A673 (cell line): ENCODE results near the gene NFKBIA. TPM values are rescaled to one million over a fixed set of nuclear protein-coding genes. Genes with fewer than 3 reads are reported as not detected.
"Not testable (repeated sequence)": the region's sequence is repeated elsewhere in the genome, so short reads cannot be mapped to it uniquely, and the experiment has no call there.

Experiments used
- BruUV-seq: library from RNA; stranded (reverse); fragments of 400-500 nt; replicated peaks from 2 replicates; lab custom pipeline; 2021; lab: Mats Ljungman, UMichigan
- CTCF ChIA-PET: fragments of 300-600 bp; sonication (Branson Sonifier 250); formaldehyde crosslinking; loops from one replicate; lab custom pipeline; 2022; ENCODE audit warnings: antibody characterized with exemption; lab: Charles Lee
- POLR2A ChIA-PET: fragments of 300-600 bp; sonication (Branson Sonifier 250); formaldehyde crosslinking; loops from one replicate; lab custom pipeline; 2022; ENCODE audit warnings: antibody characterized with exemption; ENCODE audit not compliant: low non-redundant PET; lab: Charles Lee
- DNase-seq: peaks from one replicate; pipeline ENCODE4 v3.0.0-alpha.2; 2015; ENCODE audit warnings: low spot score
- H3K27ac ChIP-seq: fragments of 200-600 bp; sonication (generic); 2 replicates; pipeline ENCODE4 v1.5.1; 2016; ENCODE audit warnings: mixed run types, low read depth, mild to moderate bottlenecking, mixed read lengths, antibody characterized with exemption, low read length; ENCODE audit not compliant: poor library complexity, severe bottlenecking
- H3K27me3 ChIP-seq: fragments of 200-600 bp; sonication (generic); replicated peaks from 2 replicates; pipeline ENCODE4 v1.6.1; 2017; ENCODE audit warnings: mixed run types, low read depth, mild to moderate bottlenecking, mixed read lengths, antibody characterized with exemption, low read length; ENCODE audit not compliant: insufficient read depth, poor library complexity
- H3K36me3 ChIP-seq: fragments of 200-600 bp; sonication (generic); 2 replicates; pipeline ENCODE4 v1.6.1; 2016; ENCODE audit warnings: mixed run types, mild to moderate bottlenecking, mixed read lengths, antibody characterized with exemption, low read length; ENCODE audit not compliant: insufficient read depth, poor library complexity, severe bottlenecking
- H3K4me1 ChIP-seq: fragments of 200-600 bp; sonication (generic); 2 replicates; pipeline ENCODE4 v1.6.1; 2017; ENCODE audit warnings: mixed run types, mild to moderate bottlenecking, mixed read lengths, antibody characterized with exemption, low read length; ENCODE audit not compliant: insufficient read depth, poor library complexity, severe bottlenecking
- H3K4me3 ChIP-seq: fragments of 200-600 bp; sonication (generic); 2 replicates; pipeline ENCODE4 v1.5.1; 2016; ENCODE audit warnings: low read depth, mixed run types, mild to moderate bottlenecking, mixed read lengths, low read length; ENCODE audit not compliant: poor library complexity, severe bottlenecking
- H3K9me3 ChIP-seq: fragments of 200-600 bp; sonication (generic); 2 replicates; pipeline ENCODE4 v1.6.1; 2016; ENCODE audit warnings: mixed run types, low read depth, mild to moderate bottlenecking, mixed read lengths, antibody characterized with exemption, low read length; ENCODE audit not compliant: poor library complexity, severe bottlenecking
- CTCF ChIP-seq: fragments of 300-800, 200-600 bp; sonication (generic); conservative IDR thresholded peaks from 2 replicates; pipeline ENCODE4 v1.5.1; 2017; ENCODE audit warnings: low read depth, mild to moderate bottlenecking, antibody characterized with exemption, low read length, moderate library complexity, mixed read lengths
- EZH2 ChIP-seq: fragments of 200-600 bp; sonication (generic); IDR thresholded peaks from 2 replicates; pipeline ENCODE4 v1.6.1; 2017; ENCODE audit warnings: borderline replicate concordance, low read depth, mild to moderate bottlenecking, mixed read lengths, antibody characterized with exemption, low read length; ENCODE audit not compliant: poor library complexity, severe bottlenecking
- intact Hi-C: fragments of 100-400 bp; cut with micrococcal nuclease; formaldehyde crosslinking; loops from one replicate; pipeline ENCODE4 v1.10.0; 2022; ENCODE audit not compliant: unreplicated experiment
- total RNA-seq: library from RNA; stranded (reverse); gene quantifications from 2 replicates; pipeline ENCODE4 v1.2.3, GENCODE V29; 2021

NFKBIA gene
- total RNA-seq, 1 experiment from 2014 or later, result 73.9 TPM

- Histone ChIP-seq H3K36me3 (no peaks in the 10 kb centered on the region), H3K4me3 (no peak overlapping the region), H3K27me3 (no peaks in the 10 kb centered on the region), H3K4me1 (peaks cover 28% of the 10 kb centered on the region), H3K9me3 (no peaks in the 10 kb centered on the region), H3K27ac (peak overlapping the region; percentile 70)
- BruUV-seq, result no TSS peak
- no peak for DNase-seq
- intact Hi-C loops, result no loop called here
- ChIA-PET POLR2A (no interaction called here), CTCF (no interaction called here)
- no peak for TF ChIP-seq CTCF
- TF ChIP-seq EZH2, result no peak
These were observed 20.0 kb downstream of the NFKBIA start for GRCh38 chr14:35384455-35385041.

DNA sequence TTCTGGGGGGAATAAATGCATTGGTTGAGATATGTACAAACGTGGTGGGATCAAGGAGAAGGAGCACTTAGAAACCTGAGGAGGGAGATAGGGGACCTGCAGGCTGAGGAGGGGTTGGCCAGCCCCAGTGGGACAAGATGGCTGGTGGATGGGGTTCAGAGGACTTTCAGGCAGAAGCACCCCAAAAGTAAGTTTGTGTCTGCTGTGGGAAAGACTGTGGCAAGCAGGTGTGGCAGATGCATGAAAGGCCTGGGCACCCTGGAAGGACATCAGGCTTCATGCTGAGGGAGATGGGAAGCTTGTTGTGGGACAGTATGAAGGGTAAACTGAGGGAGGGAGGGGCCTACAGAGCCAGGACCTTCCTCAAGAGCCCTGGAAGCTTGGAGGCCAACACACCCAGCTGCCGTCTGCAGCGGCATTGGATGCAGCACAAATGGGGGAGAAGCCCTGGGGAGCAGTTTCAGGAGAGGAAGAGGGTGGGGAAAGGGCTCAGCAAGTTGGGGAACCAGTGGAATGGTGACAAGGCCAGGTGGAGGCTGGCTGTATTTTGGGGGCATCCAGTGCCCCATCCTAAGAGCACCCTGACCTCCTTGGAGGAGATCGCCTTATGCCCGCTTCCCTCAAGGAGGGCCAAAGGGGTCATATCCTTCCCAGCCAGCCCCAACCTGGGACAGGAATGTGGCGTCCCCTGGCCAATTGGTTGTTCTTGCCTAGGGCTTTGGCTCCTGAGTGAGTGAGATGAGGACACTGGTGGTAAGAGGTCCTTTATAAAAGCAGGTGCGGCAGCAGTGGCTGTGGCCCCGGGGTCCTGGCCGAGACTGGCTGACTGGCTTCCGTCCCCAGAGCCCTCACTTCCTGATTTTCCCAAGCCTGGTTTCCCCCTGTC is 20.7 kb downstream of the NFKBIA start:
- BruUV-seq, result no TSS peak

DNA sequence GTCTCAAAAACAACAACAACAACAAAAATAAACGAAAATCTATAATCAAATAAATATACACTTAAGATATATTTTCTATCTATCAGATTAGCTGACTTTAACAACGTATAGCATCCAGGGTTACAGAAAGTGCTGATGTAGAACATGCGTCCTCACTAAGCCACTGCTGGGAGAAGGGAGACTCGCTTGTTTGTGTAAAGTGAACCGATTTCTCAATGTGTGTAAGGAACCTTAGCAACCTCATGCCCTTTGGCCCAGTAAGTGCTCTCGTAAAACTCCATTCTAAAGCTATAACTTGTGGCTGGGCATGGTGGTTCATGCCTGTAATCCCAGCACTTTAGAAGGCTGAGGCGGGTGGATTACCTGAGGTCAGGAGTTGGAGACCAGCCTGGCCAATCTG is 23.8 kb downstream of the NFKBIA start:
- no peak overlapping the region for H3K4me3 ChIP-seq
- H3K9me3 ChIP-seq, result no peaks in the 10 kb centered on the region
- intact Hi-C loops, result no loop called here
- ChIA-PET POLR2A (no interaction called here), CTCF (no interaction called here)
- BruUV-seq, result no TSS peak
- no peaks in the 10 kb centered on the region for H3K36me3 ChIP-seq
- TF ChIP-seq EZH2 (no peak), CTCF (no peak)
- no peak overlapping the region for H3K27ac ChIP-seq
- peaks cover 12% of the 10 kb centered on the region for H3K4me1 ChIP-seq
- no peak for DNase-seq
- no peaks in the 10 kb centered on the region for H3K27me3 ChIP-seq

More for the DNA sequence above, 20.7 kb downstream of the NFKBIA start:
- Histone ChIP-seq H3K36me3 (no peaks in the 10 kb centered on the region), H3K27ac (peak overlapping the region; percentile 70), H3K4me3 (no peak overlapping the region), H3K9me3 (no peaks in the 10 kb centered on the region), H3K27me3 (no peaks in the 10 kb centered on the region), H3K4me1 (peaks cover 28% of the 10 kb centered on the region)
- intact Hi-C loops, result no loop called here
- TF ChIP-seq EZH2, result no peak
- no peak for TF ChIP-seq CTCF
- POLR2A ChIA-PET, result no interaction called here
- no peak for DNase-seq
- CTCF ChIA-PET, result no interaction called here

- intact Hi-C loops, H3K9me3 ChIP-seq, BruUV-seq, H3K27me3 ChIP-seq, H3K36me3 ChIP-seq, H3K4me3 ChIP-seq, H3K4me1 ChIP-seq, DNase-seq, H3K27ac ChIP-seq, POLR2A ChIA-PET: not testable (repeated sequence)
- CTCF ChIA-PET, result interaction anchor here (0.7 kb wide), 1 partner anchor 33 kb away, joined by 4 read pairs; no protein-coding TSS in a partner anchor
These were observed 25.2 kb downstream of the NFKBIA start for GRCh38 chr14:35379234-35379933.
